Left cardiac atrium (tissue), 4 donors: ENCODE data around the gene DCDC2C. TPM values are rescaled to one million over a fixed set of nuclear protein-coding genes. Genes with fewer than 3 reads are reported as not detected.

Experiments used
- ATAC-seq, 2 donors: fragments of 200-7000 bp; cut with Tn5 transposase; one replicate each; pipeline ENCODE4 v1.9.1; 2020; ENCODE audit warnings: mild to moderate bottlenecking in 2 of 2, moderate library complexity in 2 of 2
- DNase-seq: peaks from one replicate; pipeline ENCODE4 v3.0.0-alpha.2; 2020
- intact Hi-C, 2 donors: fragments of 100-400 bp; cut with DNase I; formaldehyde crosslinking; loops; one replicate each; pipeline versions ENCODE4 v1.14.1 to v1.15.1; 2022 to 2023
- total RNA-seq, 2 donors: library from RNA; stranded (reverse); fragmentation: NEBNext Ultra II Directional; extraction: Animal tissue kit (Norgen Biotek cat#: 25700); gene quantifications; one replicate each; pipeline ENCODE4 v1.2.1, GENCODE V29; 2021
- donor health status: DM: no; HTN: yes; CAD: no.
- donor health status: DM: no; HTN: yes; CAD: no; lungs with severe emphysema.
- donor health status: DM: yes; HTN: yes; CAD: no.
- donor health status: Dilated cardiomyopathy.

The DCDC2C gene
- total RNA-seq, 2 donors from 2014 or later: not detected

- intact Hi-C loops: no loop called here
- ATAC-seq: no peak
- DNase-seq: no peak
Observed at GRCh38 chr2:3670376-3670775, 33.0 kb upstream of the DCDC2C start.

- ATAC-seq (no peak), DNase-seq (no peak)
- intact Hi-C loops: no loop called here
Observed at GRCh38 chr2:3670941-3671340, 32.4 kb upstream of the DCDC2C start.

GRCh38 chr2:3672861-3673678 lies 30.3 kb upstream of the DCDC2C start:
- intact Hi-C loops: no loop called here
- no peak for DNase-seq
- ATAC-seq: no peak

GRCh38 chr2:3674066-3674845 lies 29.1 kb upstream of the DCDC2C start:
- intact Hi-C loops: no loop called here
- DNase-seq (no peak), ATAC-seq (no peak)

GRCh38 chr2:3675687-3676086 lies 27.7 kb upstream of the DCDC2C start:
- no peak for ATAC-seq
- DNase-seq: no peak
- intact Hi-C loops: no loop called here

GRCh38 chr2:3677436-3677835 lies 25.9 kb upstream of the DCDC2C start:
- ATAC-seq: no peak
- intact Hi-C loops: no loop called here
- no peak for DNase-seq

GRCh38 chr2:3678212-3678611 lies 25.2 kb upstream of the DCDC2C start:
- intact Hi-C loops: no loop called here
- DNase-seq: no peak
- ATAC-seq: no peak

GRCh38 chr2:3679180-3679579 lies 24.2 kb upstream of the DCDC2C start:
- DNase-seq (no peak), ATAC-seq (no peak)
- intact Hi-C loops: no loop called here

- no peak for DNase-seq
- ATAC-seq: no peak
- intact Hi-C loops: no loop called here
Observed at GRCh38 chr2:3679616-3680393, 23.6 kb upstream of the DCDC2C start.

GRCh38 chr2:3680548-3681345 lies 22.6 kb upstream of the DCDC2C start:
- intact Hi-C loops: no loop called here
- ATAC-seq: no peak
- no peak for DNase-seq

GRCh38 chr2:3681625-3682024 lies 21.8 kb upstream of the DCDC2C start:
- intact Hi-C loops: no loop called here
- ATAC-seq: no peak

GRCh38 chr2:3682811-3683210 lies 20.6 kb upstream of the DCDC2C start:
- DNase-seq: no peak
- ATAC-seq: no peak
- intact Hi-C loops: no loop called here

More at GRCh38 chr2:3681625-3682024, 21.8 kb upstream of the DCDC2C start:
- no peak for DNase-seq

- intact Hi-C loops: no loop called here
- DNase-seq (no peak), ATAC-seq (no peak)
Observed at GRCh38 chr2:3683748-3684454, 19.5 kb upstream of the DCDC2C start.

- ATAC-seq: no peak
- intact Hi-C loops: no loop called here
- DNase-seq: no peak
Observed at GRCh38 chr2:3689998-3690748, 13.2 kb upstream of the DCDC2C start.

- no peak for DNase-seq
- ATAC-seq: no peak
- intact Hi-C loops: no loop called here
Observed at GRCh38 chr2:3692375-3692774, 11.0 kb upstream of the DCDC2C start.

GRCh38 chr2:3696545-3696944 lies 6.8 kb upstream of the DCDC2C start:
- ATAC-seq: no peak
- intact Hi-C loops: no loop called here
- no peak for DNase-seq

GRCh38 chr2:3701071-3701470 lies 2.3 kb upstream of the DCDC2C start:
- intact Hi-C loops: no loop called here
- ATAC-seq: no peak
- DNase-seq: no peak
